H1 (cell line): ENCODE data around the gene KIZ. TPM values are rescaled to one million over a fixed set of nuclear protein-coding genes. Genes with fewer than 3 reads are reported as not detected.

ENCODE experiments used
- CBX5 ChIP-seq: fragments of 300-800, 300-1000 bp; sonication (generic); IDR thresholded peaks from 2 replicates; pipeline ENCODE4 v1.7.1; 2016; ENCODE audit warnings: antibody characterized with exemption, low read length, low read depth
- FOSL1 ChIP-seq: IDR thresholded peaks from 2 replicates; pipeline ENCODE4 v1.6.1; 2011; ENCODE audit warnings: mild to moderate bottlenecking, low read depth, low read length, moderate library complexity; ENCODE audit not compliant: insufficient read depth
- GABPA ChIP-seq: IDR thresholded peaks from 2 replicates; pipeline ENCODE4 v1.6.1; 2011; ENCODE audit warnings: mild to moderate bottlenecking, low read length, moderate library complexity, borderline replicate concordance; ENCODE audit not compliant: insufficient read depth
- JUN ChIP-seq: IDR thresholded peaks from 2 replicates; pipeline ENCODE4 v1.6.1; 2011; ENCODE audit warnings: low read depth, mild to moderate bottlenecking, improper control_type of control experiment, low read length
- NANOG ChIP-seq: IDR thresholded peaks from 2 replicates; pipeline ENCODE4 v1.6.1; 2011; ENCODE audit warnings: low read length, low read depth, mild to moderate bottlenecking, inconsistent platforms; ENCODE audit not compliant: insufficient read depth, poor library complexity, severe bottlenecking
- RBBP5 ChIP-seq: IDR thresholded peaks from 2 replicates; pipeline ENCODE4 v1.7.1; 2012; ENCODE audit warnings: low read depth, mild to moderate bottlenecking, inconsistent platforms, low read length, moderate library complexity, borderline replicate concordance
- SAP30 ChIP-seq: fragments of 300-600 bp; sonication (generic); IDR thresholded peaks from 2 replicates; pipeline ENCODE4 v1.7.1; 2012; ENCODE audit warnings: low read length, moderate library complexity, mild to moderate bottlenecking, inconsistent platforms; ENCODE audit not compliant: insufficient read depth, insufficient replicate concordance
- SP2 ChIP-seq: IDR thresholded peaks from 2 replicates; pipeline ENCODE4 v1.6.1; 2012; ENCODE audit warnings: mild to moderate bottlenecking, low read length, inconsistent platforms
- SUZ12 ChIP-seq: fragments of 200-600 bp; sonication (generic); IDR thresholded peaks from 2 replicates; pipeline ENCODE4 v1.6.1; 2012; ENCODE audit warnings: mild to moderate bottlenecking, inconsistent platforms, low read length, moderate library complexity, mixed read lengths
- TAF7 ChIP-seq: optimal IDR thresholded peaks from 2 replicates; pipeline ENCODE3; 2011; ENCODE audit warnings: low read depth, mild to moderate bottlenecking, inconsistent platforms, low read length, moderate library complexity, borderline replicate concordance
- YY1 ChIP-seq: IDR thresholded peaks from 2 replicates; pipeline ENCODE4 v1.6.1; 2011; ENCODE audit warnings: low read depth, mild to moderate bottlenecking, low read length
- polyA plus RNA-seq, 7 experiments: library from polyadenylated mRNA; depleted of rRNA in 3 of 7; stranded (reverse) in 5 of 7; unstranded in 2 of 7; fragments of >200 nt in 5 of 7; fragments of 200-250 nt in 2 of 7; gene quantifications; 1 replicate in 5 of 7; 2 replicates in 1 of 7; 4 replicates in 1 of 7; pipeline versions ENCODE4 v1.2.1 to v1.2.3, GENCODE V29; 2011 to 2013; ENCODE audit warnings: missing spikeins in 2 of 7, mixed read lengths in 2 of 7
- total RNA-seq: library from RNA; stranded (reverse); fragmentation: NEBNext Ultra II Directional; extraction: Animal tissue kit (Norgen Biotek cat#: 25700); gene quantifications from 2 replicates; pipeline ENCODE4 v1.2.1, GENCODE V29; 2021
- TF ChIP-seq, protein P1 (sequence below): fragments of 300-600 bp; sonication (generic); IDR thresholded peaks from 2 replicates; pipeline ENCODE4 v1.7.1; 2012; ENCODE audit warnings: low read length, moderate library complexity, mild to moderate bottlenecking, inconsistent platforms; ENCODE audit not compliant: insufficient replicate concordance

KIZ gene
- total and polyA plus RNA-seq, 2 of the 8 experiments (the other 6 are each of a cell fraction or from before 2014, with no cell fraction given) = 13.0 to 51.7 TPM

DNA sequence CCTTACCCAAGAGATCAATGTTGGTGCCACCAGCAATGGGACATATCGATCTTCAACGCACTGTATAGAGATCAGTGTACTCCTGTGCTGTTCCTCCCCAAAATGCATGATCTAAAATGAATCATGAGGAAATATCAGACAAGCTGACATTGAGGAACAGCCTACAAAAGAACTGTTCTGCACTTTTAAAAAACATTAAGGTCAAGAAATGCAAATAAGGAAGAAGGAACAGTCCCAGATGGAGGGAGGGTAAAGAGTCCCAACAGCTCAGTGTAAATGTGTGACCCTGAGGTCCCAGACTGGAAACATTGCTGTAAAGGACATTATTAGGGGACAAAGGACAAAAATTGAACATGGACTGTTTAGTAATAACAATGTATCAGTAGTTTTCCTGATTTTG lies 152.9 kb downstream of the KIZ start (continued):
- TF ChIP-seq, protein P1, sequence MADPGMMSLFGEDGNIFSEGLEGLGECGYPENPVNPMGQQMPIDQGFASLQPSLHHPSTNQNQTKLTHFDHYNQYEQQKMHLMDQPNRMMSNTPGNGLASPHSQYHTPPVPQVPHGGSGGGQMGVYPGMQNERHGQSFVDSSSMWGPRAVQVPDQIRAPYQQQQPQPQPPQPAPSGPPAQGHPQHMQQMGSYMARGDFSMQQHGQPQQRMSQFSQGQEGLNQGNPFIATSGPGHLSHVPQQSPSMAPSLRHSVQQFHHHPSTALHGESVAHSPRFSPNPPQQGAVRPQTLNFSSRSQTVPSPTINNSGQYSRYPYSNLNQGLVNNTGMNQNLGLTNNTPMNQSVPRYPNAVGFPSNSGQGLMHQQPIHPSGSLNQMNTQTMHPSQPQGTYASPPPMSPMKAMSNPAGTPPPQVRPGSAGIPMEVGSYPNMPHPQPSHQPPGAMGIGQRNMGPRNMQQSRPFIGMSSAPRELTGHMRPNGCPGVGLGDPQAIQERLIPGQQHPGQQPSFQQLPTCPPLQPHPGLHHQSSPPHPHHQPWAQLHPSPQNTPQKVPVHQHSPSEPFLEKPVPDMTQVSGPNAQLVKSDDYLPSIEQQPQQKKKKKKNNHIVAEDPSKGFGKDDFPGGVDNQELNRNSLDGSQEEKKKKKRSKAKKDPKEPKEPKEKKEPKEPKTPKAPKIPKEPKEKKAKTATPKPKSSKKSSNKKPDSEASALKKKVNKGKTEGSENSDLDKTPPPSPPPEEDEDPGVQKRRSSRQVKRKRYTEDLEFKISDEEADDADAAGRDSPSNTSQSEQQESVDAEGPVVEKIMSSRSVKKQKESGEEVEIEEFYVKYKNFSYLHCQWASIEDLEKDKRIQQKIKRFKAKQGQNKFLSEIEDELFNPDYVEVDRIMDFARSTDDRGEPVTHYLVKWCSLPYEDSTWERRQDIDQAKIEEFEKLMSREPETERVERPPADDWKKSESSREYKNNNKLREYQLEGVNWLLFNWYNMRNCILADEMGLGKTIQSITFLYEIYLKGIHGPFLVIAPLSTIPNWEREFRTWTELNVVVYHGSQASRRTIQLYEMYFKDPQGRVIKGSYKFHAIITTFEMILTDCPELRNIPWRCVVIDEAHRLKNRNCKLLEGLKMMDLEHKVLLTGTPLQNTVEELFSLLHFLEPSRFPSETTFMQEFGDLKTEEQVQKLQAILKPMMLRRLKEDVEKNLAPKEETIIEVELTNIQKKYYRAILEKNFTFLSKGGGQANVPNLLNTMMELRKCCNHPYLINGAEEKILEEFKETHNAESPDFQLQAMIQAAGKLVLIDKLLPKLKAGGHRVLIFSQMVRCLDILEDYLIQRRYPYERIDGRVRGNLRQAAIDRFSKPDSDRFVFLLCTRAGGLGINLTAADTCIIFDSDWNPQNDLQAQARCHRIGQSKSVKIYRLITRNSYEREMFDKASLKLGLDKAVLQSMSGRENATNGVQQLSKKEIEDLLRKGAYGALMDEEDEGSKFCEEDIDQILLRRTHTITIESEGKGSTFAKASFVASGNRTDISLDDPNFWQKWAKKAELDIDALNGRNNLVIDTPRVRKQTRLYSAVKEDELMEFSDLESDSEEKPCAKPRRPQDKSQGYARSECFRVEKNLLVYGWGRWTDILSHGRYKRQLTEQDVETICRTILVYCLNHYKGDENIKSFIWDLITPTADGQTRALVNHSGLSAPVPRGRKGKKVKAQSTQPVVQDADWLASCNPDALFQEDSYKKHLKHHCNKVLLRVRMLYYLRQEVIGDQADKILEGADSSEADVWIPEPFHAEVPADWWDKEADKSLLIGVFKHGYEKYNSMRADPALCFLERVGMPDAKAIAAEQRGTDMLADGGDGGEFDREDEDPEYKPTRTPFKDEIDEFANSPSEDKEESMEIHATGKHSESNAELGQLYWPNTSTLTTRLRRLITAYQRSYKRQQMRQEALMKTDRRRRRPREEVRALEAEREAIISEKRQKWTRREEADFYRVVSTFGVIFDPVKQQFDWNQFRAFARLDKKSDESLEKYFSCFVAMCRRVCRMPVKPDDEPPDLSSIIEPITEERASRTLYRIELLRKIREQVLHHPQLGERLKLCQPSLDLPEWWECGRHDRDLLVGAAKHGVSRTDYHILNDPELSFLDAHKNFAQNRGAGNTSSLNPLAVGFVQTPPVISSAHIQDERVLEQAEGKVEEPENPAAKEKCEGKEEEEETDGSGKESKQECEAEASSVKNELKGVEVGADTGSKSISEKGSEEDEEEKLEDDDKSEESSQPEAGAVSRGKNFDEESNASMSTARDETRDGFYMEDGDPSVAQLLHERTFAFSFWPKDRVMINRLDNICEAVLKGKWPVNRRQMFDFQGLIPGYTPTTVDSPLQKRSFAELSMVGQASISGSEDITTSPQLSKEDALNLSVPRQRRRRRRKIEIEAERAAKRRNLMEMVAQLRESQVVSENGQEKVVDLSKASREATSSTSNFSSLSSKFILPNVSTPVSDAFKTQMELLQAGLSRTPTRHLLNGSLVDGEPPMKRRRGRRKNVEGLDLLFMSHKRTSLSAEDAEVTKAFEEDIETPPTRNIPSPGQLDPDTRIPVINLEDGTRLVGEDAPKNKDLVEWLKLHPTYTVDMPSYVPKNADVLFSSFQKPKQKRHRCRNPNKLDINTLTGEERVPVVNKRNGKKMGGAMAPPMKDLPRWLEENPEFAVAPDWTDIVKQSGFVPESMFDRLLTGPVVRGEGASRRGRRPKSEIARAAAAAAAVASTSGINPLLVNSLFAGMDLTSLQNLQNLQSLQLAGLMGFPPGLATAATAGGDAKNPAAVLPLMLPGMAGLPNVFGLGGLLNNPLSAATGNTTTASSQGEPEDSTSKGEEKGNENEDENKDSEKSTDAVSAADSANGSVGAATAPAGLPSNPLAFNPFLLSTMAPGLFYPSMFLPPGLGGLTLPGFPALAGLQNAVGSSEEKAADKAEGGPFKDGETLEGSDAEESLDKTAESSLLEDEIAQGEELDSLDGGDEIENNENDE = no peak
- TF ChIP-seq SP2 (no peak), NANOG (no peak), SAP30 (no peak), TAF7 (no peak), FOSL1 (no peak), SUZ12 (no peak), CBX5 (no peak), GABPA (no peak), YY1 (no peak), RBBP5 (no peak), JUN (no peak)
